ENCODE results near the gene SLC30A2. TPM values are rescaled to one million over a fixed set of nuclear protein-coding genes. Genes with fewer than 3 reads are reported as not detected.

Gene SLC30A2
- total RNA-seq, 1 donor from 2014 or later, result not detected

DNA sequence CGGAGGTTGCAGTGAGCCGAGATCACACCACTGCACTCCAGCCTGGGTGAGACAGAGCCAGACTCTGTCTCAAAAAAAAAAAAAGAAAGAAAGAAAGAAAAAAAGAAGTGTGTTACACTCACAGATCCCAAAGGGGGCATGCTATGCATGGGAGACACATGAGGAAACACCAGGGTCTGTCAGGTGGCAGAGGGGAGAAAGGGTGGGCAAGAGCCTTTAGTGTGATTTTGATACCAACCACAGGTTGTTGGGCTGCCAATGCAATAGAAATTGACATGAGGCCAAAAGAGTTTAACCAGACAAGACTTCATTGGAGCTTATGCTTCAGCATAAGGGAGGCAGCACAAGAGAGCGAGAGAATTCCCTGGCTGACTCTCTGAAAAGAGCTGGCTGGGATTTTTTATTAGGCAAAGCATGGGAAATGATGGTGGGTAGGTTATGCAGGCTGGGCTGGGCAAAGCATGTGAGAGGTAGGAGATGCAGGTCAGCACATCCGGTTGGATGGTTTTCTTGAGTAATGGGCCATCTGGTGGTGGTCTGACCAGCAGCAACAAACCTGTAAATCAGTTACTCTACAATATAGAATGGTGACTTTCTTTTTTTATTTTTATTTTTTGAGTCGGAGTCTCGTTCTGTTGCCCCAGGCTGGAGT, 36.0 kb downstream of the SLC30A2 start:
- FAIRE-seq, result no peak
- H3K4me3 ChIP-seq (ENCODE audit: low read depth, low read length), result no peak overlapping the region
- TF ChIP-seq, protein P1, sequence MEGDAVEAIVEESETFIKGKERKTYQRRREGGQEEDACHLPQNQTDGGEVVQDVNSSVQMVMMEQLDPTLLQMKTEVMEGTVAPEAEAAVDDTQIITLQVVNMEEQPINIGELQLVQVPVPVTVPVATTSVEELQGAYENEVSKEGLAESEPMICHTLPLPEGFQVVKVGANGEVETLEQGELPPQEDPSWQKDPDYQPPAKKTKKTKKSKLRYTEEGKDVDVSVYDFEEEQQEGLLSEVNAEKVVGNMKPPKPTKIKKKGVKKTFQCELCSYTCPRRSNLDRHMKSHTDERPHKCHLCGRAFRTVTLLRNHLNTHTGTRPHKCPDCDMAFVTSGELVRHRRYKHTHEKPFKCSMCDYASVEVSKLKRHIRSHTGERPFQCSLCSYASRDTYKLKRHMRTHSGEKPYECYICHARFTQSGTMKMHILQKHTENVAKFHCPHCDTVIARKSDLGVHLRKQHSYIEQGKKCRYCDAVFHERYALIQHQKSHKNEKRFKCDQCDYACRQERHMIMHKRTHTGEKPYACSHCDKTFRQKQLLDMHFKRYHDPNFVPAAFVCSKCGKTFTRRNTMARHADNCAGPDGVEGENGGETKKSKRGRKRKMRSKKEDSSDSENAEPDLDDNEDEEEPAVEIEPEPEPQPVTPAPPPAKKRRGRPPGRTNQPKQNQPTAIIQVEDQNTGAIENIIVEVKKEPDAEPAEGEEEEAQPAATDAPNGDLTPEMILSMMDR (IDR thresholded peaks at IDR 0.05; ENCODE audit: insufficient read depth, low read length, severe bottlenecking), result no peak
- no peak for DNase-seq (ENCODE audit: low read depth)
- no peaks in the 10 kb centered on the region for H3K27me3 ChIP-seq (ENCODE audit: control insufficient read depth, insufficient read depth, low read length)
- H3K36me3 ChIP-seq (ENCODE audit: control insufficient read depth, insufficient read depth, low read length), result no peaks in the 10 kb centered on the region

DNA sequence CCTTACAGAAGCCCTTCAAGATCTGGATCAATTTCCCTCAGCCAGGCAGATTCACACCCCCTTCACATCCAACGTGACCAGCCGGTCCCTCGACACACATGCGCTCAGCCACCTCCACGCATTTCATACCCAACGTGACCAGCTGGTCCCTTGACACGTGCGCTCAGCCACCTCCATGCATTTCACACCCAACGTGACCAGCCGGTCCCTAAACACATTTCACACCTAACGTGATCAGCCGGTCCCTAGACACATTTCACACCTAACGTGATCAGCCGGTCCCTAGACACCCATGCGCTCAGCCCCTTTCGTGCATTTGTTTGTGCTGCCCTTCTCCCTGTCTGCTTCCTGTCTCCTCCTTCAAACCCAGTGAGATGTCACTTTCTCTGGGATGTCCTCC, 39.2 kb downstream of the SLC30A2 start:
- Histone ChIP-seq H3K4me3 (ENCODE audit: low read depth, low read length) (no peak overlapping the region), H3K27me3 (ENCODE audit: control insufficient read depth, insufficient read depth, low read length) (no peaks in the 10 kb centered on the region), H3K36me3 (ENCODE audit: control insufficient read depth, insufficient read depth, low read length) (no peaks in the 10 kb centered on the region)
- DNase-seq (ENCODE audit: low read depth), result no peak
- TF ChIP-seq, protein P1 (IDR thresholded peaks at IDR 0.05; ENCODE audit: insufficient read depth, low read length, severe bottlenecking), result no peak
- FAIRE-seq, result no peak

DNA sequence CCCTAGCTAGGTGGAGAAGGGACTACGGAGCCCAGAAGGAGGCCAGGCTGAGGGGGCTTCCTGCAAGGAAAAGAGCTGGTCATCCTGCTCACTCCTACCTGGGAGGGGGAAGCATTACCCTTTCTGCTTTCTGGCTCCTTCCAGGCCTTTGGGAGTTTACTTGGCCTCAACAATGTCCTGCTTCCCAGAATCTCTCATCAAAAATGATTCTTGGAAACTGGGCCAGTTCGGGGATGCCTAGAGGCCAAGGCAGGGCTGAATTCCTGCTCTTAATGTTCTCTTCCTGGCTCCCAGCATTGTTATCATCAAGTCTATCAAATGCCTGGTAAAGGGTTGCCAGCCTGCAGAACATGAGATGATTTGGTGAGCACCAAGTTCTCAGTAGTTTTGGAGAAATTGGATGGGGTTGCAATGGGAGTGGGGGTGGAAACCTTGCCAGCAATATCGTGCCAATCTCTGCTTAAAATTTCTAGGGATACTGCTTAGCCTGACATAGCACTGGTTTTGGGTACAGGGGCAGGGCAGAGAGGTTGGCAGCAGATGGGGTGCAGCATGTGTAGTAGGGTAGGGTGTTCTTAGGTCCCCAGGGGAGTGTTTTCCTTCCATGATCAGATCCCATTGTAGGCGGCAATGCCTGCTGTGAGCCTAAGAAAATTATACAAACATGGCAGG, 40.3 kb downstream of the SLC30A2 start:
- TF ChIP-seq, protein P1 (IDR thresholded peaks at IDR 0.05; ENCODE audit: insufficient read depth, low read length, severe bottlenecking), result no peak
- FAIRE-seq, result no peak
- Histone ChIP-seq H3K4me3 (ENCODE audit: low read depth, low read length) (no peak overlapping the region), H3K36me3 (ENCODE audit: control insufficient read depth, insufficient read depth, low read length) (no peaks in the 10 kb centered on the region), H3K27me3 (ENCODE audit: control insufficient read depth, insufficient read depth, low read length) (no peaks in the 10 kb centered on the region)
- DNase-seq (ENCODE audit: low read depth), result no peak

DNA sequence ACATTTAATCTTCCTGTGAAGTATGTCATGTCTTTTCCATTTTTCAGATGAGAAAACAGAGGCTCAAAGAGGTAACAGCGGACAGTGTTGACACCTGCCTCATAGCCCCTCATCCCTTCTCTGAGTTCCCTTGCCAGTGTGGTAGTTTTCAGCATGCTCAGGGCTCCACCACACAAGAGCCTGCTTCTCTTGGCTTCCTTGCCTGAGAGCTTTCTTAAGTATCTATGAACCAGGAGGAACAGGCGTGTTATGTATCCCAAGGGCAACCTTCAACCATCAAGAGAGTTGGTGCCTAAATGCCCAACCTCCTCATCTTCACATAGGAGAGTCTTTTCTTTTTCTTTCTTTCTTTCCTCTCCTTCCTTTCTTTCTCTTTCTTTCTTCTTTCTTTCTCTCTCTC, 42.2 kb downstream of the SLC30A2 start:
- no peak for DNase-seq (ENCODE audit: low read depth)
- no peaks in the 10 kb centered on the region for H3K27me3 ChIP-seq (ENCODE audit: control insufficient read depth, insufficient read depth, low read length)
- H3K36me3 ChIP-seq (ENCODE audit: control insufficient read depth, insufficient read depth, low read length), result no peaks in the 10 kb centered on the region
- TF ChIP-seq, protein P1 (IDR thresholded peaks at IDR 0.05; ENCODE audit: insufficient read depth, low read length, severe bottlenecking), result no peak
- FAIRE-seq, result no peak
- no peak overlapping the region for H3K4me3 ChIP-seq (ENCODE audit: low read depth, low read length)

DNA sequence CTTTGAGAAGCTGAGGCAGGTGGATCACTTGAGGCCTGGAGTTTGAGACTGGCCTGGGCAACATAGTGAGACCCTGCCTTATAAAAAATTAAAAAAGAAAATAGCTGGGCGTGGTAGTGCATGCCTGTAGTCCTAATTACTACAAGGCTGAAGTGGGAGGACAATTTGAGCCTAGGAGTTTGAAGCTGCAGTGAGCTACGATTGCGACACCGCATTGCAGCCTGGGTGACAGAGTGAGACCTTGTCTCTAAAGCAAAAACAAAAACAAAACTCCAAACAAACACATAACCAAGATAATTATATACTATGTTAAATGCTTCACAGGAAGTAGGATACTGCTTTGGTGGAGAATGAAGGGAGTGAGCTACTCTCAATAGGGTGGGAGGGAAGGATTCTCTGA, 42.7 kb downstream of the SLC30A2 start:
- FAIRE-seq, result no peak
- TF ChIP-seq, protein P1 (IDR thresholded peaks at IDR 0.05; ENCODE audit: insufficient read depth, low read length, severe bottlenecking), result no peak

More for the DNA sequence above, 42.7 kb downstream of the SLC30A2 start:
- H3K36me3 ChIP-seq (ENCODE audit: control insufficient read depth, insufficient read depth, low read length), result no peaks in the 10 kb centered on the region
- no peak for DNase-seq (ENCODE audit: low read depth)
- no peak overlapping the region for H3K4me3 ChIP-seq (ENCODE audit: low read depth, low read length)
- no peaks in the 10 kb centered on the region for H3K27me3 ChIP-seq (ENCODE audit: control insufficient read depth, insufficient read depth, low read length)

All from bronchial epithelial cell (primary cell).